ENCODE measurements around the gene EPHA4.
A peak's percentile ranks its signal among the peaks of the same experiment; 100 is the strongest.

EPHA4 gene

GRCh38 chr2:221558107-221558506 is 14.0 kb downstream of the EPHA4 start:
- TF ChIP-seq CTCF (conservative IDR thresholded peaks at IDR 0.05; ENCODE audit: low read length): no peak
- DNase-seq (ENCODE audit: low read depth): no peak
- H3K4me3 ChIP-seq (ENCODE audit: low read length): no peak overlapping the region

GRCh38 chr2:221555494-221555846 is 16.6 kb downstream of the EPHA4 start:
- no peak overlapping the region for H3K4me3 ChIP-seq (ENCODE audit: low read length)
- no peak for TF ChIP-seq CTCF (conservative IDR thresholded peaks at IDR 0.05; ENCODE audit: low read length)
- no peak for DNase-seq (ENCODE audit: low read depth)

- H3K4me3 ChIP-seq (ENCODE audit: low read length): no peak overlapping the region
- no peak for TF ChIP-seq CTCF (conservative IDR thresholded peaks at IDR 0.05; ENCODE audit: low read length)
- DNase-seq (ENCODE audit: low read depth): peak; percentile 66
Observed at GRCh38 chr2:221554769-221555493, 17.2 kb downstream of the EPHA4 start.

GRCh38 chr2:221553333-221553732 is 18.8 kb downstream of the EPHA4 start:
- DNase-seq (ENCODE audit: low read depth): no peak
- no peak for TF ChIP-seq CTCF (conservative IDR thresholded peaks at IDR 0.05; ENCODE audit: low read length)
- H3K4me3 ChIP-seq (ENCODE audit: low read length): no peak overlapping the region

GRCh38 chr2:221552291-221552690 is 19.8 kb downstream of the EPHA4 start:
- DNase-seq (ENCODE audit: low read depth): no peak
- H3K4me3 ChIP-seq (ENCODE audit: low read length): no peak overlapping the region

GRCh38 chr2:221551864-221552263 is 20.2 kb downstream of the EPHA4 start:
- no peak for TF ChIP-seq CTCF (conservative IDR thresholded peaks at IDR 0.05; ENCODE audit: low read length)
- no peak overlapping the region for H3K4me3 ChIP-seq (ENCODE audit: low read length)
- no peak for DNase-seq (ENCODE audit: low read depth)

More at GRCh38 chr2:221552291-221552690, 19.8 kb downstream of the EPHA4 start:
- no peak for TF ChIP-seq CTCF (conservative IDR thresholded peaks at IDR 0.05; ENCODE audit: low read length)

- H3K4me3 ChIP-seq (ENCODE audit: low read length): no peak overlapping the region
- peak; percentile 73 for DNase-seq (ENCODE audit: low read depth)
- no peak for TF ChIP-seq CTCF (conservative IDR thresholded peaks at IDR 0.05; ENCODE audit: low read length)
Observed at GRCh38 chr2:221549143-221549542, 23.0 kb downstream of the EPHA4 start.

Measured in AG10803 (cell line).